Heart left ventricle (tissue), 13 donors: Measurements from ENCODE around the gene SLFN12.
"Not testable (repeated sequence)": the region's sequence is repeated elsewhere in the genome, so short reads cannot be mapped to it uniquely, and the experiment has no call there.

Source experiments
- CTCF ChIP-seq, 12 donors: fragments of 200-600 bp; sonication (generic) in 4 of 12; IDR thresholded peaks; one replicate each; pipeline versions ENCODE4 v1.5.0 to v1.8.0; 2018 to 2022; ENCODE audit warnings: antibody characterized with exemption in 12 of 12, mild to moderate bottlenecking in 5 of 12
- POLR2A ChIP-seq, 2 donors: fragments of 450-650 bp; IDR thresholded peaks; one replicate each; pipeline ENCODE4 v1.6.1; 2017; ENCODE audit warnings: antibody characterized with exemption in 2 of 2, mild to moderate bottlenecking in 2 of 2, moderate library complexity in 2 of 2
- donor health status: ischemic (EF 13 %, LVEDD 7.1; RV severe dilation, severe dysfunction).
- donor health status: DM: no; HTN: yes; CAD: no.
- donor health status: DM: no; HTN: no; CAD: no.
- donor health status: ischemic (EF 25% LVEDD 6.9; RV normal size, moderate dysfunction).
- donor health status: ischemic (EF 25% LVEDD 5.7; RV mildly dilated, moderate dysfunction).
- donor health status: ischemic (EF 35%, LVEDD 5.7; RV mildly dilated, moderate dysfunction).
- donor health status: nonischemic (EF 11% LVEDD 7.7; RV severe dilation, severe dysfunction).
- donor health status: DM: yes; HTN: yes; CAD: no.
- donor health status: PGD.
- donor health status: ischemic (EF 29% LVEDD 5.4; RV normal size, mild dysfunction).
- donor health status: nonischemic (EF 23%, LVEDD 6.1; RV moderate dilation, normal function).

DNA sequence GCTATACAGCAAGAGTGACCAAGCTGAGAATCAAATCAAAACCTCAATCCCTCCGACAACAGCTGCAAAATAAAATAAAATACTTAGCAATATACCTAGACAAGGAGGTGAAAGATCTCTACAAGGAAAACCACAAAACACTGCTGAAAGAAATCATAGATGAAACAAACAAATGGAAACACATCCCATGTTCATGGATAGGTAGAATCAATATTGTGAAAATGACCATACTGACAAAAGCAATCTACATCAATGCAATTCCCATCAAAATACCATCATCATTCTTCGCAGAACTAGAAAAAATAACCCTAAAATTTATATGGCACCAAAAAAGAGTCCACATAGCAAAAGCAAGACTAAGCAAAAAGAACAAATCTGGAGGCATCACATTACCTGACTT, 17.6 kb downstream of the SLFN12 start:
- not testable (repeated sequence) for TF ChIP-seq CTCF, POLR2A (IDR thresholded peaks at IDR 0.05)
